Psoas muscle (tissue), 8 donors: Measurements from ENCODE around the gene TFE3. TPM values are rescaled to one million over a fixed set of nuclear protein-coding genes. Genes with fewer than 3 reads are reported as not detected.

Source experiments
- ATAC-seq, 4 donors: fragments of 200-7000 bp; cut with Tn5 transposase; one replicate each; pipeline ENCODE4 v1.9.1; 2020; ENCODE audit warnings: moderate library complexity in 3 of 4, mild to moderate bottlenecking in 2 of 4
- DNase-seq, 2 donors: peaks; one replicate each; pipeline ENCODE4 v3.0.0-alpha.2; 2020
- H3K27ac ChIP-seq: fragments of 200-600 bp; one replicate; pipeline ENCODE4 v1.8.0; 2022
- H3K27me3 ChIP-seq, 3 donors: fragments of 200-600 bp in 1 of 3; one replicate each; pipeline versions ENCODE4 v1.6.1 to v1.8.0; 2013 to 2022; ENCODE audit warnings: low read length in 2 of 3, mild to moderate bottlenecking in 2 of 3, moderate library complexity in 1 of 3; ENCODE audit not compliant: insufficient read depth in 3 of 3
- H3K36me3 ChIP-seq, 2 donors: fragments of 200-600 bp in 1 of 2; one replicate each; pipeline versions ENCODE4 v1.6.1 to v1.8.0; 2013 to 2022; ENCODE audit warnings: low read depth in 1 of 2, mild to moderate bottlenecking in 1 of 2, moderate library complexity in 1 of 2; ENCODE audit not compliant: insufficient read depth in 1 of 2
- H3K4me1 ChIP-seq: fragments of 200-600 bp; one replicate; pipeline ENCODE4 v1.8.0; 2022
- H3K4me3 ChIP-seq: fragments of 200-600 bp; one replicate; pipeline ENCODE4 v1.8.0; 2022; ENCODE audit warnings: mild to moderate bottlenecking
- H3K9me3 ChIP-seq: fragments of 200-600 bp; one replicate; pipeline ENCODE4 v1.8.0; 2022
- WGBS, 3 donors: extraction: QIAGEN DNeasy Blood & Tissue Kit; methylation state at CpG; one replicate each; pipeline versions ENCODE4 v1.1.6 to v1.1.7; 2013; 5-methylcytosine and 5-hydroxymethylcytosine counted together
- intact Hi-C, 2 donors: fragments of 100-400 bp; cut with DNase I; formaldehyde crosslinking; loops; one replicate each; pipeline versions ENCODE4 v1.11.0 to v1.14.2; 2022
- polyA plus RNA-seq, 3 donors: library from polyadenylated mRNA; stranded (reverse); fragments of 200-250 nt; gene quantifications; one replicate each; pipeline ENCODE4 v1.2.3, GENCODE V29; 2013
- total RNA-seq, 4 donors: library from RNA; stranded (reverse); fragmentation: NEBNext Ultra II Directional in 2 of 4; extraction: Animal tissue kit (Norgen Biotek cat#: 25700) in 2 of 4; gene quantifications; one replicate each; pipeline versions ENCODE4 v1.2.1 to v1.2.4, GENCODE V29; 2021 to 2023
- TF ChIP-seq, protein P1 (sequence below): fragments of 200-600 bp; IDR thresholded peaks from one replicate; pipeline ENCODE4 v1.8.0; 2022; ENCODE audit warnings: antibody characterized with exemption
- donor health status: healthy with polysubstance abuse.
- donor health status: DM: no; HTN: no; CAD: no; lungs with moderate emphysema.
- donor health status: Bipolar disorder and iron deficiency.
- donor health status: healthy.
- donor health status: DM: yes; HTN: yes; CAD: no.
- donor health status: DM: no; HTN: no; CAD: no.
- donor health status: DM: no; HTN: no; CAD: no.
- donor health status: DM: yes; HTN: yes; CAD: no.

TFE3 gene
- total and polyA plus RNA-seq, 7 donors: 16.9 to 55.2 (median 30.7) TPM

DNA sequence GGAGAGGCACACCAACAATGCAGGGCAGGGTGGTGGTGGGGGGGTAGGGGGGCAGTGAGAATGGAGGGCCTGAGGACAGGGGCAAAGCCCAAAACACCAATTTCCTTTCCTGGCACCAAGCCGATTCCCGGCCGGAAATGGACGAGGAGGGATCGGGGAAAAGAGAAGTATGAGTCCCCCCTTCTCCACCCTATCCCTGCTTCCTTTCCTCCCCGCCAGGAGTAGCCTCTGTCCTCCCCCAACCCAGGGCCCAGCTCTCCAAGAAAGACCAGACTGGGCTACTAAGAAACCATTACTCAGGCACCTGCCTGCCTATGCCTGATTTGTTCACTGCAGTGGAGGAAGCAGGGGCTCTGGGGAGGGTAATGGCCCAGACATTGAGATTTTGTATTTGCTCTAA, 16.0 kb upstream of the TFE3 start:
- no peak for DNase-seq
- H3K27ac ChIP-seq: no peak overlapping the region
- H3K36me3 ChIP-seq: no peaks in the 10 kb centered on the region
- H3K9me3 ChIP-seq: no peaks in the 10 kb centered on the region
- H3K4me1 ChIP-seq: no peaks in the 10 kb centered on the region
- TF ChIP-seq, protein P1, sequence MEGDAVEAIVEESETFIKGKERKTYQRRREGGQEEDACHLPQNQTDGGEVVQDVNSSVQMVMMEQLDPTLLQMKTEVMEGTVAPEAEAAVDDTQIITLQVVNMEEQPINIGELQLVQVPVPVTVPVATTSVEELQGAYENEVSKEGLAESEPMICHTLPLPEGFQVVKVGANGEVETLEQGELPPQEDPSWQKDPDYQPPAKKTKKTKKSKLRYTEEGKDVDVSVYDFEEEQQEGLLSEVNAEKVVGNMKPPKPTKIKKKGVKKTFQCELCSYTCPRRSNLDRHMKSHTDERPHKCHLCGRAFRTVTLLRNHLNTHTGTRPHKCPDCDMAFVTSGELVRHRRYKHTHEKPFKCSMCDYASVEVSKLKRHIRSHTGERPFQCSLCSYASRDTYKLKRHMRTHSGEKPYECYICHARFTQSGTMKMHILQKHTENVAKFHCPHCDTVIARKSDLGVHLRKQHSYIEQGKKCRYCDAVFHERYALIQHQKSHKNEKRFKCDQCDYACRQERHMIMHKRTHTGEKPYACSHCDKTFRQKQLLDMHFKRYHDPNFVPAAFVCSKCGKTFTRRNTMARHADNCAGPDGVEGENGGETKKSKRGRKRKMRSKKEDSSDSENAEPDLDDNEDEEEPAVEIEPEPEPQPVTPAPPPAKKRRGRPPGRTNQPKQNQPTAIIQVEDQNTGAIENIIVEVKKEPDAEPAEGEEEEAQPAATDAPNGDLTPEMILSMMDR: no peak
- no peak overlapping the region for H3K4me3 ChIP-seq
- whole genome bisulfite sequencing, 3 donors: 60 to 66% (median 63%) methylated on average over 1 to 6 of the region's 6 CpGs
- no peak for ATAC-seq
- intact Hi-C loops: no loop called here
- H3K27me3 ChIP-seq: no peaks in the 10 kb centered on the region

DNA sequence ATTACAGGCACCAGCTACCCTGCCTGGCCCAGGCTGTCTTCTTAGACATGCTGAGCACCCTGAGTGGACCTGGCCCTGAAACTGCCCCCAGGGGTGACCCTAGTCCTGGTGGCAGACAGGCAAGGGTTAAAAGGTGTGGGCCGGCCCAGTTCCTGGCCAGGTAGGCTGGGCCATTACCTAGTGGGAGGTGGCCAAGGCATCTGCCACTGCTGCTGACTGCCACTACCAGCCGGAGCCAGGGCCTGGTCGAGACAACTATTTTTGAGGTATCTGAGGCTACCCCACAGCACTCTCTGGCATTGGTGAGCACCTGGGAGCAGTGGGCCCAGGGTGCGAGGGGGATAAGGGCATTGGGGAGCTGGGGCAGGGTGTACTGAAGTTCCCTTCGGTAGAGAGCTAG, 15.6 kb upstream of the TFE3 start, which contains the start of gene CCDC120:
Gene CCDC120, plus strand, starts transcription at position 206 of the 400 bp plus-strand sequence. CDS start 3,043 bp downstream, outside the sequence.
- intact Hi-C loops: no loop called here
- ATAC-seq (no peak), DNase-seq (no peak)
- Histone ChIP-seq H3K4me1 (no peaks in the 10 kb centered on the region), H3K9me3 (no peaks in the 10 kb centered on the region), H3K36me3 (no peaks in the 10 kb centered on the region), H3K4me3 (no peak within 1 kb of the TSS), H3K27me3 (no peaks in the 10 kb centered on the region), H3K27ac (no peak within 1 kb of the TSS)
- TF ChIP-seq, protein P1: no peak
- WGBS, 3 donors: 54 to 60% (median 58%) methylated on average over 3 to 5 of the region's 5 CpGs

DNA sequence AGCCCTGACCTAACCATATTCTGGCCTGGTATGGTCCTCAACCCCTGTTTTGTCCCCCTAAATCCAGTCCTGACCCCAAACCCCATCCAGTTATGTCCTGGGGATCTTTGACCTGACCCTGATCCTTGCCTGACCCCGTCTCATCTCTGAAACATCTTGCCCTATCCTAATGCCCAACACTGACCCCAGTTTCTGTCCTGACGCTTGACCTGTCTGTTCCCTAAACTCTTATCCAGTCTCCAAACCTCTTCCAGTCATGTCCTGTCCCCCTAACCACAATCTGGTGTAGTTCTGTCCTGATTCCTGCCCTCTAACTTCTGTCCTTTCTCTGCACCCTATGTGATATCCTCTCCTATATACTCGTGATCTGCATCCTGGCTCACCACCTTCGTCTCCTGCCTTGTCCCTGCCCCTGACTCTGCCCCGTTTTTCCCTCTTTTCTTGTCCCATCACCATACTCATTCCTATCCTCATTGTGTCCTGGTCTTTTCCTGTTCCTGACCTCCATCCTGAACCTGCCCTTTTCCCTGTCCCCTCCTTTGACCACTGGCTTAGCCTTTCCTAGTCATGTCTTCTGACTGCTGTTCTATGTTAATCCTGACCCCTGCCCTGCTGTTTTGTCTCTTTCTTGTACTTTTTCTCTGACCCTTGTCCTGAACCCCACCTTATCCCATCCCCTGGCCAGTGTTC, 11.1 kb upstream of the TFE3 start:
- Histone ChIP-seq H3K36me3 (no peaks in the 10 kb centered on the region), H3K9me3 (no peaks in the 10 kb centered on the region), H3K4me1 (no peaks in the 10 kb centered on the region), H3K4me3 (peak overlapping the region; percentile 69), H3K27ac (no peak overlapping the region), H3K27me3 (no peaks in the 10 kb centered on the region)
- ATAC-seq (peak in 1 of 4 donors; percentile 14), DNase-seq (no peak)
- TF ChIP-seq, protein P1: no peak
- intact Hi-C loops: no loop called here
- WGBS, 3 donors: 74 to 98% (median 93%) methylated on average over 5 of the region's 5 CpGs

DNA sequence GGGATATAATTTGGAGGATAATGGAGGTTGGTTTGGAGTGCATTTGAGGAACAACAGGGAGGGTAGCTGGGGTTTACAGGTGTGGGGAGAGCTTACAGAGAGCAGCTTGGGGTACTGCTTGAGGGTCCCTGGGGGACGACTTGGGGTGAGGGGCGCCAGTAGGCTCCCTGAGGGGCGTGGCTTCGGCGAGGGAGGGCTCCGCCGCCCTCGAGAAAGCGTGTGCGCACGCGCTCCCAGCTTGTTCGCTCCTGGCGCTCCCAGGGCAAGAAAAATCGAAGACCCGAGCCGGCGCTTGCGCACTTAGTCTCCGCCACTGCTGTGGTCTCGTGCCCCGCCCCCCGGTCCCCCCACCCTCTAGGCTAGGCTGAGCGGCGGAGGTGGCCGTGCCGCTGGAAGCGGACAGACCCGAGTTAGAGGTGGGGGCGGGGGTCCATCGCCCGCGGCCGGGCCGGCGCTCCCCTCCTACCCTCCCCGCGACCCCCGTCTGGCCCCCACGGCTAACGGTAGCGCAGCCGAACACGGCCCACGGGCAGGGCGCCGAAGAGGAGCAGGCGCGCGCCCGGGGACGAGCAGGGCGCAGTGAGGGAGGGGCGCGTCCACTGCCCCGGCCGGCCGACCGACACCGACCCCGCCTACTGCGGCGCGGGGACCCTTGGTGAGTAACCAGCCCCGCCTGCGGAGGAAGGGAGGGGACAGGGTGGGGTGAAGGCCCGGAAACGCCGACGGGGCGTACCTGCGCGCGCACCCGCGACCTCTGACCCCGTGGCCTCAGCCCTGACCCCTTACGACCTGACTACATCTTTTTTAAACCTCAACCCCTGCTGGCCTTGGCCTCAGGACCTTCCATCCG, 10.3 kb upstream of the TFE3 start:
- no peaks in the 10 kb centered on the region for H3K27me3 ChIP-seq
- WGBS, 3 donors: 1 to 40% (median 1%) methylated on average over 23 to 78 of the region's 79 CpGs
- DNase-seq (peak; percentile 60 to 71), ATAC-seq (peak; percentile 56 to 74 (median 67))
- TF ChIP-seq, protein P1: no peak
- peak overlapping the region; percentile 69 for H3K4me3 ChIP-seq
- H3K36me3 ChIP-seq: no peaks in the 10 kb centered on the region
- H3K4me1 ChIP-seq: no peaks in the 10 kb centered on the region
- no peaks in the 10 kb centered on the region for H3K9me3 ChIP-seq
- intact Hi-C loops: no loop called here
- peak overlapping the region; percentile 61 for H3K27ac ChIP-seq
